WTC11 (cell line): ENCODE results near the gene CTNNA3.

Experiments used
- CREM ChIP-seq: sonication (generic); formaldehyde crosslinking; IDR thresholded peaks from 2 replicates; pipeline ENCODE4 v1.8.1; 2022; ENCODE audit warnings: mild to moderate bottlenecking, missing genetic modification reagents, moderate library complexity
- FOXP1 ChIP-seq: sonication (generic); formaldehyde crosslinking; IDR thresholded peaks from 2 replicates; pipeline ENCODE4 v1.8.0; 2022; ENCODE audit warnings: missing genetic modification reagents, mild to moderate bottlenecking, moderate library complexity, borderline replicate concordance
- IRF2 ChIP-seq: sonication (generic); formaldehyde crosslinking; IDR thresholded peaks from 2 replicates; pipeline ENCODE4 v1.8.0; 2022; ENCODE audit warnings: low read depth, missing genetic modification reagents, borderline replicate concordance
- JUN ChIP-seq: sonication (generic); formaldehyde crosslinking; IDR thresholded peaks from 2 replicates; pipeline ENCODE4 v1.8.0; 2023; ENCODE audit warnings: mild to moderate bottlenecking, missing genetic modification reagents
- MLX ChIP-seq: sonication (generic); formaldehyde crosslinking; IDR thresholded peaks from 2 replicates; pipeline ENCODE4 v1.8.1; 2023; ENCODE audit warnings: mild to moderate bottlenecking, missing genetic modification reagents, moderate library complexity
- MYBL2 ChIP-seq: sonication (generic); formaldehyde crosslinking; IDR thresholded peaks from 2 replicates; pipeline ENCODE4 v1.8.1; 2023; ENCODE audit warnings: mild to moderate bottlenecking, moderate library complexity, missing genetic modification reagents
- NFYB ChIP-seq: sonication (generic); formaldehyde crosslinking; conservative IDR thresholded peaks from 2 replicates; pipeline ENCODE4 v1.8.0; 2022; ENCODE audit warnings: low read depth, missing genetic modification reagents
- SP1 ChIP-seq: sonication (generic); formaldehyde crosslinking; conservative IDR thresholded peaks from 2 replicates; pipeline ENCODE4 v1.8.1; 2022; ENCODE audit warnings: missing genetic modification reagents
- TP53 ChIP-seq: sonication (generic); formaldehyde crosslinking; IDR thresholded peaks from 2 replicates; pipeline ENCODE4 v1.8.1; 2023; ENCODE audit warnings: mild to moderate bottlenecking, missing genetic modification reagents
- ZBTB43 ChIP-seq: sonication (generic); formaldehyde crosslinking; IDR thresholded peaks from 2 replicates; pipeline ENCODE4 v1.8.1; 2023; ENCODE audit warnings: mild to moderate bottlenecking, missing genetic modification reagents
- ZNF423 ChIP-seq: fragments of 250-450 bp; sonication (Bioruptor Pico); IDR thresholded peaks from 2 replicates; pipeline ENCODE4 v2.1.2; 2022; ENCODE audit warnings: mild to moderate bottlenecking, moderate library complexity
- TF ChIP-seq, protein P1 (sequence below): fragments of 200-600 bp; IDR thresholded peaks from 2 replicates; pipeline ENCODE4 v1.8.0; 2022; ENCODE audit warnings: antibody characterized with exemption

DNA sequence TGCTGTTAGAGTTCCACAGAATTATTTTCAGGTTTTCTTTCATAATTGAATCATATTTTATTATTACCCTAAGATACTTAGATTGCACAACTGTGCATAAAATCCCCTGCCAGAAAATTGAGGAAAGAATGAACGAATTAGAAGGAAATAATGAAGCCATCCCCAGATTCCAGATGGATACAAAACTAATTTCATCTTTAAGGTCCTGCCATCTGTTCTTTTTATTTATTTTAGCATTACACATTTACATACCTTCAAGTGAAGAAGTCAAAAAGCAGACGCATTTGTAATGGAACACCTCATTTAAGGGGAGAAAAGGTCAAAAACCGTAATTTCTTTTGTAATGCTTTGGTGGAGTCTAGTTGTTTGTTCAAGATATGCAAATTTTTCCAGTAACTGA is 847.1 kb downstream of the CTNNA3 start:
- TF ChIP-seq TP53 (CRISPR knock-in tag) (no peak), NFYB (CRISPR knock-in tag) (no peak), MYBL2 (CRISPR knock-in tag) (no peak), MLX (CRISPR knock-in tag) (no peak), SP1 (CRISPR knock-in tag) (no peak), FOXP1 (CRISPR knock-in tag) (no peak), ZBTB43 (CRISPR knock-in tag) (no peak), ZNF423 (CRISPR knock-in tag) (no peak), CREM (CRISPR knock-in tag) (no peak), JUN (CRISPR knock-in tag) (no peak), IRF2 (CRISPR knock-in tag) (no peak)
- TF ChIP-seq, protein P1, sequence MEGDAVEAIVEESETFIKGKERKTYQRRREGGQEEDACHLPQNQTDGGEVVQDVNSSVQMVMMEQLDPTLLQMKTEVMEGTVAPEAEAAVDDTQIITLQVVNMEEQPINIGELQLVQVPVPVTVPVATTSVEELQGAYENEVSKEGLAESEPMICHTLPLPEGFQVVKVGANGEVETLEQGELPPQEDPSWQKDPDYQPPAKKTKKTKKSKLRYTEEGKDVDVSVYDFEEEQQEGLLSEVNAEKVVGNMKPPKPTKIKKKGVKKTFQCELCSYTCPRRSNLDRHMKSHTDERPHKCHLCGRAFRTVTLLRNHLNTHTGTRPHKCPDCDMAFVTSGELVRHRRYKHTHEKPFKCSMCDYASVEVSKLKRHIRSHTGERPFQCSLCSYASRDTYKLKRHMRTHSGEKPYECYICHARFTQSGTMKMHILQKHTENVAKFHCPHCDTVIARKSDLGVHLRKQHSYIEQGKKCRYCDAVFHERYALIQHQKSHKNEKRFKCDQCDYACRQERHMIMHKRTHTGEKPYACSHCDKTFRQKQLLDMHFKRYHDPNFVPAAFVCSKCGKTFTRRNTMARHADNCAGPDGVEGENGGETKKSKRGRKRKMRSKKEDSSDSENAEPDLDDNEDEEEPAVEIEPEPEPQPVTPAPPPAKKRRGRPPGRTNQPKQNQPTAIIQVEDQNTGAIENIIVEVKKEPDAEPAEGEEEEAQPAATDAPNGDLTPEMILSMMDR: no peak
